ENCODE data around the gene USP6NL. TPM values are rescaled to one million over a fixed set of nuclear protein-coding genes. Genes with fewer than 3 reads are reported as not detected.

Gene USP6NL
- total RNA-seq, 1 experiment from 2014 or later = 24.6 TPM

DNA sequence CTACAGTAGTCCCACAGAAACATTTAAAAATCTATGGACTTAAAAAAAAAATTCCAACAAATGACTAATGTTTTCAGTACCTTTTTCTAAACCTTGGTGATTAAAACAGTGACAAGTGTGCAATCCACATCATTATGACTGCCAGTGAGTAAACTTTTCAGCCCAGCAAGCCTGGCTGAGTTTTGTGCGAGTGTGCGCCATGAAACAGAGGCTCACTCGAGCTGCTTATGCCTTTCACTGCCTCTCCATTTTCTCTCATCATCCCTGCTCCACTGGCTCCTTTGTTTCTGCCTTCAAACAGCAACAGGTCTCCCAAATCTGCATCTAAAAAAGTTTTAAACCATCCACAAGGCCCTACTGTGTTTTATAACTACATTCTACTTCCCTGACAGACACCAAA is 105.8 kb downstream of the USP6NL start:
- ChIA-PET POLR2A (no interaction called here), CTCF (interaction anchor here (1.0 kb wide), 1 partner anchor 481 kb away, joined by 3 read pairs; no protein-coding TSS in a partner anchor), RAD21 (ENCODE audit: low non-redundant PET in 1 of 2, low total read pairs in 2 of 2, uncharacterized antibody in 2 of 2, unreplicated experiment in 2 of 2) (no interaction called here)
- Histone ChIP-seq H3K9me2 (ENCODE audit: insufficient read depth) (no peaks in the 10 kb centered on the region), H3K4me3 (replicated peaks in 1 of 2; ENCODE audit: low read depth in 1 of 2, low read length in 2 of 2) (no peak overlapping the region), H3K4me1 (ENCODE audit: control insufficient read depth in 1 of 2, insufficient read depth in 2 of 2, low read length in 2 of 2) (no peaks in the 10 kb centered on the region), H2AFZ (ENCODE audit: low read depth, low read length, poor library complexity, severe bottlenecking) (no peak overlapping the region), H3K9me3 (ENCODE audit: control insufficient read depth in 1 of 2, insufficient read depth in 1 of 2, low read depth in 1 of 2, low read length in 2 of 2) (no peaks in the 10 kb centered on the region), H3K9ac (ENCODE audit: low read length) (no peak overlapping the region), H3K27ac (ENCODE audit: low read depth, low read length) (no peak overlapping the region), H3K36me3 (ENCODE audit: control insufficient read depth in 1 of 2, insufficient read depth in 2 of 2, low read length in 2 of 2) (no peaks in the 10 kb centered on the region), H4K20me1 (ENCODE audit: insufficient read depth) (no peaks in the 10 kb centered on the region), H3K27me3 (ENCODE audit: insufficient read depth, low read length) (no peaks in the 10 kb centered on the region), H3K4me2 (ENCODE audit: low read length) (no peak overlapping the region), H3K79me2 (ENCODE audit: insufficient read depth, low read length) (peaks cover 4% of the 10 kb centered on the region; the same call in 1 of the 2 replicates)
- DNase-seq (ENCODE audit: low read depth, low spot score) = no peak
- TF ChIP-seq ELF1 (IDR thresholded peaks at IDR 0.05; ENCODE audit: borderline replicate concordance, low read depth) (no peak), EZH2 (IDR thresholded peaks at IDR 0.05) (no peak)
- intact Hi-C loops (cut with micrococcal nuclease) = no loop called here
- no TSS peak for BruUV-seq (replicated peaks)
- ATAC-seq = no peak

DNA sequence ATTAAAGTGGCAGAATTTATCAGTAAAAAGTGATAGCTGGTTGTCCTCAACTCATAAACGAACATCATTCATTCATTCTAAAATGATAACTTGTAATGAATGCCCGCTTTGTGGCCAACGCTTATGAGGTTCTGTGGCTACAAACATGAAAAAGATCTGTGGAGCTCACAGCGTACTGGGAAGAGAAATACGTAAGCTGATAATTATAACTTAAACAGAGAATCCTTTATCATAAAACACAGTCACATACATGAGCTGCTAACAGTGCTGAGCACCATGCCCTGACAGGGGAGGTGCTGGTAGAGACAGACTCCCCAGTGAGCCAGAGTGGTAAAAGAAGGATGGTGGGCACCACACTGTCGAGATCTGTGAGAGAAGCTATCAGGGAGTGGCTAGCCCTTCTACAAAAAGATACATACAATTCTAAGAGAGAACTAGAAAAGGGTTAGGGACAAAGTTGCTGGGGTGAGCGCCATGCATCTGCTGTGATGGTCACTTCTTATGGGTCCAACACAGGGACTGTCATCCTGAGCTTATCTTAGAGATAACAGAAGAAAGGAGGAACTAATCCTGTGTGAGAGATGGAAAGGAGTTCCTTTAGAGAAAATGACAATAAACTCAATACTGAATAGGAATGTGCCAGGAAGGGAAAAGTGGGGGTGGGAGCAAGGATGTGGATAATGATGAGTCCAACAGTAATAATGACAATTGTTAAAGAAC is 106.7 kb downstream of the USP6NL start:
- Histone ChIP-seq H3K79me2 (ENCODE audit: insufficient read depth, low read length) (no peaks in the 10 kb centered on the region; the same call in 1 of the 2 replicates), H3K36me3 (ENCODE audit: control insufficient read depth in 1 of 2, insufficient read depth in 2 of 2, low read length in 2 of 2) (no peaks in the 10 kb centered on the region), H3K9me2 (ENCODE audit: insufficient read depth) (no peaks in the 10 kb centered on the region), H2AFZ (ENCODE audit: low read depth, low read length, poor library complexity, severe bottlenecking) (no peak overlapping the region), H3K4me2 (ENCODE audit: low read length) (no peak overlapping the region), H3K9me3 (ENCODE audit: control insufficient read depth in 1 of 2, insufficient read depth in 1 of 2, low read depth in 1 of 2, low read length in 2 of 2) (no peaks in the 10 kb centered on the region), H3K4me3 (replicated peaks in 1 of 2; ENCODE audit: low read depth in 1 of 2, low read length in 2 of 2) (no peak overlapping the region), H3K27ac (ENCODE audit: low read depth, low read length) (no peak overlapping the region), H3K9ac (ENCODE audit: low read length) (no peak overlapping the region), H4K20me1 (ENCODE audit: insufficient read depth) (no peaks in the 10 kb centered on the region), H3K4me1 (ENCODE audit: control insufficient read depth in 1 of 2, insufficient read depth in 2 of 2, low read length in 2 of 2) (no peaks in the 10 kb centered on the region), H3K27me3 (ENCODE audit: insufficient read depth, low read length) (no peaks in the 10 kb centered on the region)
- ChIA-PET POLR2A (no interaction called here), CTCF (no interaction called here), RAD21 (ENCODE audit: low non-redundant PET in 1 of 2, low total read pairs in 2 of 2, uncharacterized antibody in 2 of 2, unreplicated experiment in 2 of 2) (no interaction called here)
- ATAC-seq = no peak
- no peak for DNase-seq (ENCODE audit: low read depth, low spot score)
- no TSS peak for BruUV-seq (replicated peaks)
- intact Hi-C loops (cut with micrococcal nuclease) = no loop called here
- TF ChIP-seq TCF7L2 (IDR thresholded peaks at IDR 0.05; ENCODE audit: borderline replicate concordance, extremely low read depth, insufficient read depth, insufficient read length) (no peak), EGR1 (IDR thresholded peaks at IDR 0.05; ENCODE audit: low read depth) (no peak), ZFX (IDR thresholded peaks at IDR 0.05) (no peak), SP1 (IDR thresholded peaks at IDR 0.05; ENCODE audit: low read depth) (no peak), CEBPB (IDR thresholded peaks at IDR 0.05; ENCODE audit: low read depth) (no peak), POLR2AphosphoS5 (IDR thresholded peaks at IDR 0.05; ENCODE audit: low read depth, low read length) (no peak), SIN3A (IDR thresholded peaks at IDR 0.05; ENCODE audit: low read depth) (no peak), YY1 (IDR thresholded peaks at IDR 0.05; ENCODE audit: extremely low read depth, insufficient replicate concordance, low read depth, low read length) (no peak), ELF1 (IDR thresholded peaks at IDR 0.05; ENCODE audit: borderline replicate concordance, low read depth) (no peak), POLR2A (IDR thresholded peaks at IDR 0.05; ENCODE audit: borderline replicate concordance, extremely low read depth, insufficient read depth, insufficient read length) (no peak), CBX3 (IDR thresholded peaks at IDR 0.05; ENCODE audit: low read depth) (no peak), EZH2phosphoT487 (IDR thresholded peaks at IDR 0.05; ENCODE audit: borderline replicate concordance) (no peak), RAD21 (IDR thresholded peaks at IDR 0.05; ENCODE audit: low read depth) (no peak)
- TF ChIP-seq, protein P1, sequence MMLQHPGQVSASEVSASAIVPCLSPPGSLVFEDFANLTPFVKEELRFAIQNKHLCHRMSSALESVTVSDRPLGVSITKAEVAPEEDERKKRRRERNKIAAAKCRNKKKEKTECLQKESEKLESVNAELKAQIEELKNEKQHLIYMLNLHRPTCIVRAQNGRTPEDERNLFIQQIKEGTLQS (IDR thresholded peaks at IDR 0.05) = no peak
